CD14-positive monocyte (primary cell): ENCODE data around the gene MMRN2. TPM values are rescaled to one million over a fixed set of nuclear protein-coding genes. Genes with fewer than 3 reads are reported as not detected.
"Not testable (repeated sequence)": the region's sequence is repeated elsewhere in the genome, so short reads cannot be mapped to it uniquely, and the experiment has no call there.

ENCODE experiments used
- DNase-seq, 3 donors: peaks; one replicate each; pipeline ENCODE4 v3.0.0-alpha.2; 2011 to 2022
- H2AFZ ChIP-seq: 2 replicates; pipeline ENCODE4 v1.6.0; 2012; ENCODE audit warnings: mild to moderate bottlenecking, low read depth, low read length, inconsistent platforms; ENCODE audit not compliant: insufficient read depth, poor library complexity, severe bottlenecking
- H3K27ac ChIP-seq, 2 donors: 1 replicate in 1 of 2; 2 replicates in 1 of 2; pipeline ENCODE4 v1.5.1; 2012 to 2013; ENCODE audit warnings: low read length in 2 of 2, control low read depth in 1 of 2, inconsistent platforms in 1 of 2, low read depth in 1 of 2, mild to moderate bottlenecking in 1 of 2
- H3K27me3 ChIP-seq, 2 donors: one replicate each; pipeline versions ENCODE4 v1.6.0 to v1.6.1; 2011 to 2013; ENCODE audit warnings: low read length in 2 of 2; ENCODE audit not compliant: control insufficient read depth in 2 of 2, insufficient read depth in 2 of 2
- H3K36me3 ChIP-seq, 2 donors: replicated peaks in 1 of 2; 1 replicate in 1 of 2; 2 replicates in 1 of 2; pipeline versions ENCODE4 v1.5.1 to v1.6.1; 2012 to 2013; ENCODE audit warnings: low read length in 2 of 2, control low read depth in 1 of 2, inconsistent platforms in 1 of 2, mild to moderate bottlenecking in 1 of 2; ENCODE audit not compliant: insufficient read depth in 2 of 2, control insufficient read depth in 1 of 2
- H3K4me1 ChIP-seq, 2 donors: 1 replicate in 1 of 2; 2 replicates in 1 of 2; pipeline versions ENCODE4 v1.5.1 to v1.6.1; 2012 to 2013; ENCODE audit warnings: low read length in 2 of 2, control low read depth in 1 of 2, inconsistent platforms in 1 of 2, mild to moderate bottlenecking in 1 of 2, moderate library complexity in 1 of 2; ENCODE audit not compliant: insufficient read depth in 2 of 2, control insufficient read depth in 1 of 2
- H3K4me2 ChIP-seq: replicated peaks from 2 replicates; pipeline ENCODE3; 2012; ENCODE audit warnings: low read length, moderate library complexity, mild to moderate bottlenecking; ENCODE audit not compliant: poor library complexity, severe bottlenecking; ENCODE audit errors: extremely low read depth
- H3K4me3 ChIP-seq, 3 experiments: fragments of 200-600 bp in 1 of 3; sonication (generic) in 1 of 3; replicated peaks in 1 of 3; 1 replicate in 2 of 3; 2 replicates in 1 of 3; pipeline ENCODE4 v1.5.1; 2011 to 2013; ENCODE audit warnings: low read length in 3 of 3, mild to moderate bottlenecking in 3 of 3, control low read depth in 2 of 3, low read depth in 2 of 3, inconsistent platforms in 1 of 3, moderate library complexity in 1 of 3
- H3K79me2 ChIP-seq: 2 replicates; pipeline ENCODE4 v1.6.0; 2012; ENCODE audit warnings: mild to moderate bottlenecking, control low read depth, inconsistent platforms, low read length, moderate library complexity; ENCODE audit not compliant: insufficient read depth
- H3K9ac ChIP-seq: 2 replicates; pipeline ENCODE4 v1.6.0; 2017; ENCODE audit warnings: low read length, mild to moderate bottlenecking; ENCODE audit not compliant: insufficient read depth, poor library complexity, severe bottlenecking
- H3K9me3 ChIP-seq, 2 donors: replicated peaks in 1 of 2; 1 replicate in 1 of 2; 2 replicates in 1 of 2; pipeline versions ENCODE4 v1.5.1 to v1.6.1; 2012 to 2013; ENCODE audit warnings: low read length in 2 of 2, control low read depth in 1 of 2; ENCODE audit not compliant: control insufficient read depth in 1 of 2, insufficient read depth in 1 of 2
- H4K20me1 ChIP-seq: 2 replicates; pipeline ENCODE4 v1.6.0; 2012; ENCODE audit warnings: mild to moderate bottlenecking, low read length, control low read depth, moderate library complexity; ENCODE audit not compliant: insufficient read depth
- H3K27ac Mint-ChIP-seq, 7 donors: one replicate each; pipeline ENCODE4 v1.8.0; 2020; ENCODE audit warnings: mild to moderate bottlenecking in 7 of 7, mixed read lengths in 7 of 7, moderate library complexity in 6 of 7, inconsistent platforms in 2 of 7
- H3K27me3 Mint-ChIP-seq, 3 donors: one replicate each; pipeline ENCODE4 v1.8.0; 2021 to 2022; ENCODE audit warnings: low read depth in 3 of 3, mild to moderate bottlenecking in 3 of 3, mixed read lengths in 3 of 3, moderate library complexity in 3 of 3, inconsistent platforms in 1 of 3
- H3K36me3 Mint-ChIP-seq, 2 donors: one replicate each; pipeline ENCODE4 v1.8.0; 2020; ENCODE audit warnings: mixed read lengths in 2 of 2, inconsistent platforms in 1 of 2, mild to moderate bottlenecking in 1 of 2
- H3K4me1 Mint-ChIP-seq: one replicate; pipeline ENCODE4 v1.8.0; 2020; ENCODE audit warnings: mild to moderate bottlenecking, mixed read lengths
- H3K4me3 Mint-ChIP-seq, 2 donors: one replicate each; pipeline ENCODE4 v1.8.0; 2020; ENCODE audit warnings: mild to moderate bottlenecking in 2 of 2, mixed read lengths in 2 of 2, moderate library complexity in 1 of 2
- H3K9me3 Mint-ChIP-seq, 7 donors: one replicate each; pipeline ENCODE4 v1.8.0; 2020 to 2022; ENCODE audit warnings: mixed read lengths in 7 of 7, mild to moderate bottlenecking in 6 of 7, moderate library complexity in 6 of 7, inconsistent platforms in 2 of 7
- CTCF ChIP-seq: fragments of 200-600 bp; IDR thresholded peaks from one replicate; pipeline ENCODE4 v1.8.0; 2022; ENCODE audit warnings: antibody characterized with exemption, mild to moderate bottlenecking
- WGBS: methylation state at CpG from one replicate; pipeline ENCODE4 v1.1.5; 2013; ENCODE audit warnings: missing lambda C conversion rate; ENCODE audit not compliant: insufficient coverage; 5-methylcytosine and 5-hydroxymethylcytosine counted together
- intact Hi-C, 2 donors: fragments of 100-400 bp; cut with micrococcal nuclease; formaldehyde crosslinking; loops; one replicate each; pipeline versions ENCODE4 v1.15.0 to v1.15.1; 2023
- polyA plus RNA-seq, 3 donors: library from polyadenylated mRNA; depleted of rRNA in 1 of 3; unstranded in 2 of 3; stranded (reverse) in 1 of 3; fragments of 300-500 nt in 2 of 3; fragments of >200 nt in 1 of 3; fragmentation: Illumina TruSeq in 2 of 3; gene quantifications; 1 replicate in 2 of 3; 2 replicates in 1 of 3; pipeline ENCODE4 v1.2.3, GENCODE V29; 2012 to 2021

The MMRN2 gene
- polyA plus RNA-seq, 3 donors: 0.07 to 1.8 TPM; not detected in 1

DNA sequence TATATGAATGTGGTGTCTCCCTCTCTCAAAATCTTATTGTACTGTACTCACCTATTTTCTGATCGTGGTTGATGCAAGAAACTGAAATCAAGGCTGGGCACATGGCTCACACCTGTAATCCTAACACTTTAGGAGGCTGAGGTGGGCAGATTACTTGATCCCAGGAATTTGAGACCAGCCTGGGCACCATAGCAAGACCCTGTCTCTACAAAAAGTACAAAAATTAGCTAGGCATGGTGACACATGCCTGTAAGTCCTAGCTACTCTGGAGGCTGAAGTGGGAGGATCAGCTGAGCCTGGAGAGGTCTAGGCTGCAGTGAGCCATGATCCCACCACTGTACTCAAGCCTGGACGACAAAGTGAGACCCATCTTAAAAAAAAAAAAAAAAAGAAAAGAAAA lies 16.0 kb downstream of the MMRN2 start:
- no CpG with 5 or more reads among the region's 2 CpGs for WGBS
- intact Hi-C loops: no loop called here
- Histone ChIP-seq H3K4me1 (peaks cover 4 to 6% of the 10 kb centered on the region in 2 donors), H3K36me3 (no peaks in the 10 kb centered on the region), H2AFZ (no peak overlapping the region), H3K4me2 (no peak overlapping the region), H3K9me3 (no peaks in the 10 kb centered on the region), H3K9ac (no peak overlapping the region), H3K4me3 (no peak overlapping the region), H3K27me3 (peaks cover 0 to 3% of the 10 kb centered on the region in 2 donors), H3K79me2 (no peaks in the 10 kb centered on the region), H4K20me1 (no peaks in the 10 kb centered on the region), H3K27ac (no peak overlapping the region)
- Mint-ChIP-seq H3K4me3 (no peak overlapping the region), H3K9me3 (peaks cover 0 to 4% (median 2%) of the 10 kb centered on the region in 7 donors), H3K36me3 (no peaks in the 10 kb centered on the region), H3K27ac (no peak overlapping the region), H3K4me1 (no peaks in the 10 kb centered on the region), H3K27me3 (peaks cover 1 to 5% (median 2%) of the 10 kb centered on the region in 3 donors)
- no peak for TF ChIP-seq CTCF
- no peak for DNase-seq

GRCh38 chr10:86940677-86941076 lies 16.7 kb downstream of the MMRN2 start:
- Histone ChIP-seq H3K36me3 (no peaks in the 10 kb centered on the region), H3K4me3 (no peak overlapping the region), H3K4me2 (no peak overlapping the region), H3K27ac (no peak overlapping the region), H3K9me3 (no peaks in the 10 kb centered on the region), H3K27me3 (peaks cover 0 to 3% of the 10 kb centered on the region in 2 donors), H3K9ac (no peak overlapping the region), H3K4me1 (peaks cover 4 to 6% of the 10 kb centered on the region in 2 donors), H3K79me2 (no peaks in the 10 kb centered on the region), H4K20me1 (no peaks in the 10 kb centered on the region), H2AFZ (no peak overlapping the region)
- Mint-ChIP-seq H3K4me3 (no peak overlapping the region), H3K27ac (no peak overlapping the region), H3K27me3 (peaks cover 1 to 5% (median 1%) of the 10 kb centered on the region in 3 donors), H3K4me1 (no peaks in the 10 kb centered on the region), H3K36me3 (no peaks in the 10 kb centered on the region), H3K9me3 (peaks cover 0 to 4% (median 2%) of the 10 kb centered on the region in 7 donors)
- 90% methylated on average over 5 of the region's 6 CpGs for WGBS
- intact Hi-C loops: no loop called here
- TF ChIP-seq CTCF: no peak
- DNase-seq: no peak

DNA sequence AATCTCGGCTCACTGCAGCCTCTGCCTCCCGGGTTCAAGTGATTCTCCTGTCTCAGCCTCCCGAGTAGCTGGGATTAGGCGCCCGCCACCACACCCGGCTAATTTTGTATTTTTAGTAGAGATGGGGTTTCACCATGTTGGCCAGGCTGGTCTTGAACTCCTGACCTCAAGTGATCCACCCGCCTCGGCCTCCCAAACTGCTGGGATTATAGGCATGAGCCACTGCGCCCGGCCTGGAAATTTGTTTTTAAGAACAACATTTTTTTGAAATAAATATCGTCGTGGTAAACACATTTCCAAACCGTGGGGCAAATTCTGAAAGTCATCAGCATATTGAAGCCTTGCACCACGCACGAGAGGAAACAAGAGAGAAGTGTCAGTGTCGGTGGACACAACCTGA lies 17.3 kb downstream of the MMRN2 start:
- H3K27me3 ChIP-seq, H3K27ac Mint-ChIP-seq, H3K9ac ChIP-seq, H3K36me3 Mint-ChIP-seq, H3K9me3 ChIP-seq, H3K4me1 ChIP-seq, intact Hi-C loops, H3K4me2 ChIP-seq, H3K4me3 ChIP-seq, H3K27ac ChIP-seq, H3K27me3 Mint-ChIP-seq, H3K36me3 ChIP-seq, H4K20me1 ChIP-seq, H3K9me3 Mint-ChIP-seq, H3K4me1 Mint-ChIP-seq, H3K79me2 ChIP-seq, DNase-seq: not testable (repeated sequence)
- H3K4me3 Mint-ChIP-seq: peak overlapping the region in 1 of 2 donors; percentile 81
- 96% methylated on average over 13 of the region's 16 CpGs for WGBS
- H2AFZ ChIP-seq: peak overlapping the region; percentile 63
